Spleen (tissue), 7 donors: ENCODE data around the gene MAG.
"Not testable (repeated sequence)": the region's sequence is repeated elsewhere in the genome, so short reads cannot be mapped to it uniquely, and the experiment has no call there.

Experiments
- POLR2A ChIP-seq, 3 donors: fragments of 450-650 bp; IDR thresholded peaks; one replicate each; pipeline ENCODE4 v1.5.1; 2017; ENCODE audit warnings: antibody characterized with exemption in 3 of 3, mild to moderate bottlenecking in 1 of 3
- TF ChIP-seq, protein P1 (sequence below), 11 experiments: fragments of 200-600 bp in 7 of 11; fragments of 450-650 bp in 4 of 11; sonication (generic) in 4 of 11; IDR thresholded peaks in 8 of 11; conservative IDR thresholded peaks in 3 of 11; 1 replicate in 7 of 11; 2 replicates in 4 of 11; pipeline versions ENCODE4 v1.4.0 to v1.8.0; 2016 to 2021; ENCODE audit warnings: antibody characterized with exemption in 11 of 11, inconsistent platforms in 4 of 11, mild to moderate bottlenecking in 1 of 11
- donor health status: DM: no; HTN: no; CAD: no; lungs with moderate emphysema.
- donor health status: DM: no; HTN: no; CAD: no.
- donor health status: DM: no; HTN: no; CAD: no.

GRCh38 chr19:35360081-35360480 is 68.1 kb downstream of the MAG start:
- TF ChIP-seq, protein P1, sequence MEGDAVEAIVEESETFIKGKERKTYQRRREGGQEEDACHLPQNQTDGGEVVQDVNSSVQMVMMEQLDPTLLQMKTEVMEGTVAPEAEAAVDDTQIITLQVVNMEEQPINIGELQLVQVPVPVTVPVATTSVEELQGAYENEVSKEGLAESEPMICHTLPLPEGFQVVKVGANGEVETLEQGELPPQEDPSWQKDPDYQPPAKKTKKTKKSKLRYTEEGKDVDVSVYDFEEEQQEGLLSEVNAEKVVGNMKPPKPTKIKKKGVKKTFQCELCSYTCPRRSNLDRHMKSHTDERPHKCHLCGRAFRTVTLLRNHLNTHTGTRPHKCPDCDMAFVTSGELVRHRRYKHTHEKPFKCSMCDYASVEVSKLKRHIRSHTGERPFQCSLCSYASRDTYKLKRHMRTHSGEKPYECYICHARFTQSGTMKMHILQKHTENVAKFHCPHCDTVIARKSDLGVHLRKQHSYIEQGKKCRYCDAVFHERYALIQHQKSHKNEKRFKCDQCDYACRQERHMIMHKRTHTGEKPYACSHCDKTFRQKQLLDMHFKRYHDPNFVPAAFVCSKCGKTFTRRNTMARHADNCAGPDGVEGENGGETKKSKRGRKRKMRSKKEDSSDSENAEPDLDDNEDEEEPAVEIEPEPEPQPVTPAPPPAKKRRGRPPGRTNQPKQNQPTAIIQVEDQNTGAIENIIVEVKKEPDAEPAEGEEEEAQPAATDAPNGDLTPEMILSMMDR (IDR thresholded peaks at IDR 0.05 in 8 of 11, conservative IDR thresholded peaks at IDR 0.05 in 3 of 11), result not testable (repeated sequence)
- not testable (repeated sequence) for TF ChIP-seq POLR2A (IDR thresholded peaks at IDR 0.05)
